Left ventricle myocardium inferior (tissue), 1 donor: Measurements from ENCODE around the gene BRMS1. TPM values are rescaled to one million over a fixed set of nuclear protein-coding genes. Genes with fewer than 3 reads are reported as not detected.

ENCODE experiments used
- DNase-seq: peaks from one replicate; pipeline ENCODE4 v3.0.0-alpha.2; 2020
- H3K27ac ChIP-seq: fragments of 200-600 bp; replicated peaks from 2 replicates; pipeline ENCODE4 v1.8.0; 2021
- H3K27me3 ChIP-seq: fragments of 200-600 bp; 2 replicates; pipeline ENCODE4 v1.8.0; 2021; ENCODE audit warnings: low read depth
- H3K36me3 ChIP-seq: fragments of 200-600 bp; 2 replicates; pipeline ENCODE4 v1.8.0; 2021
- H3K4me1 ChIP-seq: fragments of 200-600 bp; 2 replicates; pipeline ENCODE4 v1.8.0; 2021
- H3K4me3 ChIP-seq: fragments of 200-600 bp; 2 replicates; pipeline ENCODE4 v1.8.0; 2021; ENCODE audit warnings: mild to moderate bottlenecking, moderate library complexity
- H3K9me3 ChIP-seq: fragments of 200-600 bp; replicated peaks from 2 replicates; pipeline ENCODE4 v1.8.0; 2021
- CTCF ChIP-seq: fragments of 200-600 bp; IDR thresholded peaks from 2 replicates; pipeline ENCODE4 v1.8.0; 2021; ENCODE audit warnings: antibody characterized with exemption, mild to moderate bottlenecking, borderline replicate concordance
- intact Hi-C: fragments of 100-400 bp; cut with micrococcal nuclease; formaldehyde crosslinking; loops from one replicate; pipeline ENCODE4 v1.11.0; 2022
- total RNA-seq: library from RNA; stranded (reverse); fragmentation: NEBNext Ultra II Directional; extraction: Animal tissue kit (Norgen Biotek cat#: 25700); gene quantifications from one replicate; pipeline ENCODE4 v1.2.1, GENCODE V29; 2021
- donor health status: DM: no; HTN: yes; CAD: no; lungs with severe emphysema.

Gene BRMS1
- total RNA-seq, 1 donor from 2014 or later: 14.7 TPM

GRCh38 chr11:66367561-66368312, 22.8 kb upstream of the BRMS1 start:
- no peaks in the 10 kb centered on the region for H3K9me3 ChIP-seq
- H3K36me3 ChIP-seq: peaks cover 8% of the 10 kb centered on the region
- no peak overlapping the region for H3K4me3 ChIP-seq
- no peak for DNase-seq
- no peak for TF ChIP-seq CTCF
- peaks cover 21% of the 10 kb centered on the region for H3K27me3 ChIP-seq
- H3K27ac ChIP-seq: no peak overlapping the region
- H3K4me1 ChIP-seq: peaks cover 46% of the 10 kb centered on the region
- intact Hi-C loops: no loop called here

- intact Hi-C loops: no loop called here
- no peak for TF ChIP-seq CTCF
- Histone ChIP-seq H3K9me3 (no peaks in the 10 kb centered on the region), H3K27me3 (peaks cover 13% of the 10 kb centered on the region), H3K36me3 (peaks cover 8% of the 10 kb centered on the region), H3K4me1 (peaks cover 38% of the 10 kb centered on the region), H3K4me3 (no peak overlapping the region), H3K27ac (no peak overlapping the region)
- DNase-seq: no peak
Observed at GRCh38 chr11:66366844-66367477, 22.1 kb upstream of the BRMS1 start.

- peaks cover 28% of the 10 kb centered on the region for H3K4me1 ChIP-seq
- TF ChIP-seq CTCF: no peak
- no peak overlapping the region for H3K4me3 ChIP-seq
- intact Hi-C loops: no loop called here
- H3K36me3 ChIP-seq: peaks cover 8% of the 10 kb centered on the region
- H3K27me3 ChIP-seq: peaks cover 3% of the 10 kb centered on the region
- no peak for DNase-seq
- no peak overlapping the region for H3K27ac ChIP-seq
- no peaks in the 10 kb centered on the region for H3K9me3 ChIP-seq
Observed at GRCh38 chr11:66365711-66366619, 21.1 kb upstream of the BRMS1 start.

- intact Hi-C loops: no loop called here
- Histone ChIP-seq H3K9me3 (no peaks in the 10 kb centered on the region), H3K36me3 (peaks cover 8% of the 10 kb centered on the region), H3K27me3 (no peaks in the 10 kb centered on the region), H3K27ac (no peak overlapping the region), H3K4me3 (no peak overlapping the region), H3K4me1 (peaks cover 20% of the 10 kb centered on the region)
- TF ChIP-seq CTCF: no peak
- no peak for DNase-seq
Observed at GRCh38 chr11:66365166-66365565, 20.3 kb upstream of the BRMS1 start.

- Histone ChIP-seq H3K27ac (peak overlapping the region; percentile 12), H3K4me1 (peaks cover 9% of the 10 kb centered on the region), H3K4me3 (no peak overlapping the region), H3K9me3 (no peaks in the 10 kb centered on the region), H3K27me3 (no peaks in the 10 kb centered on the region), H3K36me3 (peaks cover 8% of the 10 kb centered on the region)
- intact Hi-C loops: no loop called here
- no peak for DNase-seq
- TF ChIP-seq CTCF: peak; percentile 63
Observed at GRCh38 chr11:66363805-66364535, 19.1 kb upstream of the BRMS1 start.
